PC-3 (cell line): ENCODE measurements around the gene ZFP36L1. TPM values are rescaled to one million over a fixed set of nuclear protein-coding genes. Genes with fewer than 3 reads are reported as not detected.

Experiments used
- ATAC-seq: fragments of 200-7000 bp; cut with Tn5 transposase; 2 replicates; pipeline ENCODE4 v1.9.1; 2020; ENCODE audit warnings: mild to moderate bottlenecking, moderate library complexity
- BruUV-seq: library from RNA; stranded (reverse); fragments of 400-500 nt; replicated peaks from 2 replicates; lab custom pipeline; 2021; lab: Mats Ljungman, UMichigan
- CTCF ChIA-PET: fragments of 300-600 bp; sonication (Branson Sonifier 250); formaldehyde crosslinking; loops from one replicate; lab custom pipeline; 2022; ENCODE audit warnings: antibody characterized with exemption; lab: Charles Lee
- POLR2A ChIA-PET: fragments of 300-600 bp; sonication (Branson Sonifier 250); formaldehyde crosslinking; loops from one replicate; lab custom pipeline; 2022; ENCODE audit warnings: antibody characterized with exemption; ENCODE audit not compliant: unreplicated experiment; lab: Charles Lee
- DNase-seq: peaks from one replicate; pipeline ENCODE4 v3.0.0-alpha.2; 2015
- H2AFZ ChIP-seq: fragments of 300-600 bp; sonication (generic); 2 replicates; pipeline ENCODE4 v1.6.0; 2016; ENCODE audit warnings: antibody characterized with exemption, low read length
- H3F3A ChIP-seq: fragments of 300-600 bp; sonication (generic); one replicate; pipeline ENCODE4 v1.6.0; 2017; ENCODE audit warnings: antibody characterized with exemption, low read length, control low read depth, mild to moderate bottlenecking; ENCODE audit not compliant: unreplicated experiment
- H3K27ac ChIP-seq: fragments of 300-600 bp; sonication (generic); 2 replicates; pipeline ENCODE4 v1.5.1; 2016; ENCODE audit warnings: mild to moderate bottlenecking, low read length
- H3K27me3 ChIP-seq: fragments of 300-600 bp; sonication (generic); 2 replicates; pipeline ENCODE4 v1.6.1; 2016; ENCODE audit warnings: low read length, mixed read lengths
- H3K36me3 ChIP-seq: fragments of 300-600 bp; sonication (generic); 2 replicates; pipeline ENCODE4 v1.6.1; 2016; ENCODE audit warnings: low read depth, mixed run types, low read length, mixed read lengths
- H3K4me1 ChIP-seq: fragments of 300-600 bp; sonication (generic); 2 replicates; pipeline ENCODE4 v1.5.1; 2016; ENCODE audit warnings: low read length; ENCODE audit not compliant: insufficient read depth
- H3K4me2 ChIP-seq: fragments of 300-600 bp; sonication (generic); 2 replicates; pipeline ENCODE4 v1.6.0; 2016; ENCODE audit warnings: low read length
- H3K4me3 ChIP-seq: fragments of 300-600 bp; sonication (generic); 2 replicates; pipeline ENCODE4 v1.5.1; 2016; ENCODE audit warnings: mild to moderate bottlenecking, low read length, mixed read lengths
- H3K79me2 ChIP-seq: fragments of 300-600 bp; sonication (generic); 2 replicates; pipeline ENCODE4 v1.6.1; 2017; ENCODE audit warnings: low read length, mixed read lengths
- H3K9ac ChIP-seq: fragments of 300-600 bp; sonication (generic); 2 replicates; pipeline ENCODE4 v1.6.0; 2016; ENCODE audit warnings: mild to moderate bottlenecking, low read length
- H3K9me2 ChIP-seq: fragments of 300-600 bp; sonication (generic); replicated peaks from 2 replicates; pipeline ENCODE4 v1.6.1; 2016; ENCODE audit warnings: mixed run types, low read length, mixed read lengths
- H3K9me3 ChIP-seq: fragments of 300-600 bp; sonication (generic); 2 replicates; pipeline ENCODE4 v1.6.1; 2016; ENCODE audit warnings: low read length, mixed read lengths
- H4K20me1 ChIP-seq: fragments of 300-600 bp; sonication (generic); 2 replicates; pipeline ENCODE4 v1.6.1; 2016; ENCODE audit warnings: low read length, mixed read lengths
- EZH2 ChIP-seq: fragments of 300-600 bp; sonication (generic); IDR thresholded peaks from one replicate; pipeline ENCODE4 v1.6.1; 2017; ENCODE audit warnings: antibody characterized with exemption, mild to moderate bottlenecking, low read length; ENCODE audit not compliant: unreplicated experiment
- EZH2phosphoT487 ChIP-seq: fragments of 300-600 bp; sonication (generic); IDR thresholded peaks from 2 replicates; pipeline ENCODE4 v1.6.1; 2018; ENCODE audit warnings: mild to moderate bottlenecking, antibody characterized with exemption, low read length, borderline replicate concordance
- intact Hi-C: fragments of 100-400 bp; cut with micrococcal nuclease; formaldehyde crosslinking; loops from 2 replicates; pipeline ENCODE4 v1.9.0; 2023
- total RNA-seq: library from RNA; depleted of rRNA; stranded (reverse); fragments of >200 nt; gene quantifications from 2 replicates; pipeline ENCODE4 v1.2.3, GENCODE V29; 2014
- TF ChIP-seq, protein P1 (sequence below): fragments of 300-600 bp; sonication (generic); conservative IDR thresholded peaks from 2 replicates; pipeline ENCODE4 v1.5.1; 2017; ENCODE audit warnings: antibody characterized with exemption, low read depth, mild to moderate bottlenecking, low read length

ZFP36L1 gene
- total RNA-seq, 1 experiment from 2014 or later = 63.1 TPM

- TF ChIP-seq EZH2phosphoT487 = no peak
- H3K9me3 ChIP-seq = no peaks in the 10 kb centered on the region
- ATAC-seq = peak; percentile 4
- H3K27me3 ChIP-seq = no peaks in the 10 kb centered on the region
- H3K36me3 ChIP-seq = peaks cover 29% of the 10 kb centered on the region
- CTCF ChIA-PET = interaction anchor here (0.6 kb wide), 1 partner anchor 377 kb away, joined by 3 read pairs; no protein-coding TSS in a partner anchor
- H4K20me1 ChIP-seq = peaks cover 11% of the 10 kb centered on the region
- intact Hi-C loops = loop anchor here (5.0 kb wide), 1 partner anchor 423 kb away; no protein-coding TSS in a partner anchor
- peak overlapping the region; percentile 39 for H3K4me2 ChIP-seq
- POLR2A ChIA-PET = interaction anchor here (0.6 to 1.0 kb wide), 4 partner anchors 90 to 529 kb away, joined by 3 read pairs; no protein-coding TSS in a partner anchor
- BruUV-seq = no TSS peak
- peak overlapping the region; percentile 76 for H3K27ac ChIP-seq
- H3K79me2 ChIP-seq = peaks cover 18% of the 10 kb centered on the region
- no peak overlapping the region for H3K4me3 ChIP-seq
- H3F3A ChIP-seq = peaks cover 5% of the 10 kb centered on the region
- H3K9me2 ChIP-seq = no peaks in the 10 kb centered on the region
- H2AFZ ChIP-seq = no peak overlapping the region
- peak; percentile 87 for DNase-seq
- 0 out of 2 replicates have a peak overlapping the region, but pooled peaks have one; percentile 13 for H3K9ac ChIP-seq
- peaks cover 76% of the 10 kb centered on the region for H3K4me1 ChIP-seq
Observed at GRCh38 chr14:68784978-68785533, 7.8 kb downstream of the ZFP36L1 start.

DNA sequence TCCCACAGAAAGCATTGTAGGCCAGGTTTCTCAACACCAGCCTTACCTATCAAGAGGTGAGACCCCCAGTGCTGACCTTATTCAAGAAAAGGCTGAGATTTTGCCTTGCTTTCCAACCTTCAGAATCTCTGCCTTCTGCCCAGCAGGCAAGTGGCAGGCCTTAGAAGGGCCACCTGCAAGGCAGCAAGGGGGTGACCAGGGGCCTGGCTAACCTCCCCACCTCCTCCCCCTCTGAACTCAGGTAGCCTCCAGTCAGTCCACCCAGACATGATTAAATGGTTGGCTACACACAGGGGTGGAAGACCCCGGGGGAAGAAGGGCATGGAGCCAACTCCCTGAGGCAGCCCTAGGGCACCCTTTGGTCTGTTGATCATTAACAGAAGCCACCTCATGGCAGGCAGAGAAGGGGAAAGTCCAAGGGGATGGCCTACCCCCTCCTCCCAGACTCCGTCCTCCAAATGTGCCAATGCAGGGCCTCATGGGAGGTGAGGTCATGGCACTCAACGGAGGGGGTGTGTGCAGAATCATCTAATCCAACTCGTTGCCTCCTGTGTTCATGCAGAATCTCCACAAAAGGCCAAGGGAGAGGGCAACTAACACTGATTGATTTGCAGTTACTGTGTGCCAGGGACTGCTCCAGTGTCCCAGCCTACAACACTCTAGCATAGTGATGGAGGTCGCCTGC, 8.5 kb downstream of the ZFP36L1 start:
- no peaks in the 10 kb centered on the region for H3K27me3 ChIP-seq
- H3K27ac ChIP-seq = peak overlapping the region; percentile 76
- peaks cover 11% of the 10 kb centered on the region for H3K79me2 ChIP-seq
- no peak overlapping the region for H2AFZ ChIP-seq
- H3K36me3 ChIP-seq = peaks cover 22% of the 10 kb centered on the region
- ChIA-PET POLR2A (interaction anchor here (0.6 to 1.0 kb wide), 5 partner anchors 32 to 528 kb away, joined by 3 read pairs; no protein-coding TSS in a partner anchor), CTCF (no interaction called here)
- no peaks in the 10 kb centered on the region for H3K9me3 ChIP-seq
- H3K4me2 ChIP-seq = peak overlapping the region; percentile 39
- H3K4me3 ChIP-seq = no peak overlapping the region
- peaks cover 76% of the 10 kb centered on the region for H3K4me1 ChIP-seq
- H3K9ac ChIP-seq = 0 out of 2 replicates have a peak overlapping the region, but pooled peaks have one; percentile 13
- intact Hi-C loops = no loop called here
- ATAC-seq (no peak), DNase-seq (peak; percentile 50)
- peaks cover 9% of the 10 kb centered on the region for H3F3A ChIP-seq
- TF ChIP-seq EZH2 (no peak), EZH2phosphoT487 (no peak)
- TF ChIP-seq, protein P1, sequence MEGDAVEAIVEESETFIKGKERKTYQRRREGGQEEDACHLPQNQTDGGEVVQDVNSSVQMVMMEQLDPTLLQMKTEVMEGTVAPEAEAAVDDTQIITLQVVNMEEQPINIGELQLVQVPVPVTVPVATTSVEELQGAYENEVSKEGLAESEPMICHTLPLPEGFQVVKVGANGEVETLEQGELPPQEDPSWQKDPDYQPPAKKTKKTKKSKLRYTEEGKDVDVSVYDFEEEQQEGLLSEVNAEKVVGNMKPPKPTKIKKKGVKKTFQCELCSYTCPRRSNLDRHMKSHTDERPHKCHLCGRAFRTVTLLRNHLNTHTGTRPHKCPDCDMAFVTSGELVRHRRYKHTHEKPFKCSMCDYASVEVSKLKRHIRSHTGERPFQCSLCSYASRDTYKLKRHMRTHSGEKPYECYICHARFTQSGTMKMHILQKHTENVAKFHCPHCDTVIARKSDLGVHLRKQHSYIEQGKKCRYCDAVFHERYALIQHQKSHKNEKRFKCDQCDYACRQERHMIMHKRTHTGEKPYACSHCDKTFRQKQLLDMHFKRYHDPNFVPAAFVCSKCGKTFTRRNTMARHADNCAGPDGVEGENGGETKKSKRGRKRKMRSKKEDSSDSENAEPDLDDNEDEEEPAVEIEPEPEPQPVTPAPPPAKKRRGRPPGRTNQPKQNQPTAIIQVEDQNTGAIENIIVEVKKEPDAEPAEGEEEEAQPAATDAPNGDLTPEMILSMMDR = no peak
- H4K20me1 ChIP-seq = peaks cover 4% of the 10 kb centered on the region
- no TSS peak for BruUV-seq
- no peaks in the 10 kb centered on the region for H3K9me2 ChIP-seq

GRCh38 chr14:68783408-68784225, 9.2 kb downstream of the ZFP36L1 start:
- BruUV-seq = no TSS peak
- Histone ChIP-seq H3K27ac (peak overlapping the region; percentile 76), H3K27me3 (no peaks in the 10 kb centered on the region), H2AFZ (no peak overlapping the region), H3K36me3 (peaks cover 17% of the 10 kb centered on the region), H3F3A (peaks cover 12% of the 10 kb centered on the region), H3K9ac (no peak overlapping the region), H3K4me1 (peaks cover 77% of the 10 kb centered on the region), H3K79me2 (peaks cover 6% of the 10 kb centered on the region), H3K9me3 (no peaks in the 10 kb centered on the region), H3K4me3 (no peak overlapping the region), H3K4me2 (no peak overlapping the region), H3K9me2 (no peaks in the 10 kb centered on the region), H4K20me1 (no peaks in the 10 kb centered on the region; the same call in 1 of the 2 replicates)
- ATAC-seq (no peak), DNase-seq (peak; percentile 42)
- ChIA-PET POLR2A (interaction anchor here (0.6 kb wide), 3 partner anchors 9 to 344 kb away, joined by 3 read pairs; no protein-coding TSS in a partner anchor), CTCF (no interaction called here)
- intact Hi-C loops = no loop called here
- TF ChIP-seq, protein P1 = no peak
- TF ChIP-seq EZH2phosphoT487 = no peak
- TF ChIP-seq EZH2 = no peak
